Keratinocyte (primary cell): ENCODE results near the gene SNAPC4. TPM values are rescaled to one million over a fixed set of nuclear protein-coding genes. Genes with fewer than 3 reads are reported as not detected.

Experiments used
- DNase-seq: peaks from one replicate; pipeline ENCODE4 v3.0.0-alpha.2; 2011; ENCODE audit warnings: low read depth, missing footprints, low spot score
- FAIRE-seq: peaks from 2 replicates; lab custom pipeline; 2011; peaks lifted over from hg19 to GRCh38; lab: Jason Lieb, UNC
- H2AFZ ChIP-seq: 2 replicates; pipeline ENCODE4 v1.6.0; 2012; ENCODE audit warnings: low read length, control low read depth, inconsistent platforms; ENCODE audit not compliant: control insufficient read depth
- H3K27ac ChIP-seq: 2 replicates; pipeline ENCODE4 v1.5.1; 2011; ENCODE audit warnings: low read length; ENCODE audit not compliant: control insufficient read depth, insufficient read depth
- H3K27me3 ChIP-seq: 3 replicates; pipeline ENCODE4 v1.6.0; 2011; ENCODE audit warnings: low read length; ENCODE audit not compliant: control insufficient read depth, insufficient read depth; ENCODE audit errors: extremely low read depth
- H3K36me3 ChIP-seq, 2 experiments: 2 replicates in 1 of 2; 3 replicates in 1 of 2; pipeline ENCODE4 v1.5.1; 2011; ENCODE audit warnings: low read length in 2 of 2, mild to moderate bottlenecking in 1 of 2; ENCODE audit not compliant: control insufficient read depth in 2 of 2, insufficient read depth in 2 of 2; ENCODE audit errors: extremely low read depth in 1 of 2
- H3K4me1 ChIP-seq: 3 replicates; pipeline ENCODE4 v1.5.1; 2011; ENCODE audit warnings: low read length; ENCODE audit not compliant: control insufficient read depth, insufficient read depth; ENCODE audit errors: extremely low read depth
- H3K4me2 ChIP-seq: 3 replicates; pipeline ENCODE4 v1.6.0; 2011; ENCODE audit warnings: low read depth, low read length; ENCODE audit not compliant: control insufficient read depth, insufficient read depth; ENCODE audit errors: extremely low read depth
- H3K4me3 ChIP-seq, 3 experiments: fragments of 200-600 bp in 1 of 3; sonication (generic) in 1 of 3; 2 replicates in 2 of 3; 3 replicates in 1 of 3; pipeline ENCODE4 v1.5.1; 2011 to 2016; ENCODE audit warnings: low read length in 3 of 3, mild to moderate bottlenecking in 3 of 3, control low read depth in 2 of 3, inconsistent platforms in 1 of 3, low read depth in 1 of 3, mixed read lengths in 1 of 3, mixed run types in 1 of 3, moderate library complexity in 1 of 3; ENCODE audit not compliant: control insufficient read depth in 2 of 3, insufficient read depth in 2 of 3; ENCODE audit errors: extremely low read depth in 1 of 3
- H3K79me2 ChIP-seq: 2 replicates; pipeline ENCODE4 v1.6.0; 2012; ENCODE audit warnings: low read length; ENCODE audit not compliant: control insufficient read depth, insufficient read depth
- H3K9ac ChIP-seq: 3 replicates; pipeline ENCODE4 v1.6.0; 2011; ENCODE audit warnings: low read length; ENCODE audit not compliant: control insufficient read depth, insufficient read depth; ENCODE audit errors: extremely low read depth
- H3K9me1 ChIP-seq: 3 replicates; pipeline ENCODE4 v1.6.0; 2011; ENCODE audit warnings: low read length; ENCODE audit not compliant: control insufficient read depth, insufficient read depth; ENCODE audit errors: extremely low read depth
- H3K9me3 ChIP-seq: 2 replicates; pipeline ENCODE4 v1.5.1; 2012; ENCODE audit warnings: low read depth, low read length; ENCODE audit not compliant: control insufficient read depth
- H4K20me1 ChIP-seq: 3 replicates; pipeline ENCODE4 v1.6.0; 2011; ENCODE audit warnings: low read length; ENCODE audit not compliant: control insufficient read depth, insufficient read depth; ENCODE audit errors: extremely low read depth
- EZH2 ChIP-seq: IDR thresholded peaks from one replicate; pipeline ENCODE4 v1.6.1; 2012; ENCODE audit warnings: inconsistent platforms, mild to moderate bottlenecking, low read length, moderate library complexity
- dilution Hi-C: fragments of 300-500 bp; cut with MboI; formaldehyde crosslinking; loops from one replicate; pipeline ENCODE4 v1.7.0; 2020; ENCODE audit warnings: low sequenced_read_pairs; ENCODE audit not compliant: extremely low pct_ligation_motif_present
- polyA plus RNA-seq, 5 experiments: library from polyadenylated mRNA; depleted of rRNA in 3 of 5; stranded (reverse) in 3 of 5; stranded (forward) in 1 of 5; unstranded in 1 of 5; fragments of >200 nt; gene quantifications; 1 replicate in 1 of 5; 2 replicates in 3 of 5; 3 replicates in 1 of 5; pipeline versions ENCODE4 v1.2.1 to v1.2.3, GENCODE V29; 2011 to 2012; ENCODE audit warnings: missing spikeins in 2 of 5, low read depth in 1 of 5, low replicate concordance in 1 of 5
- TF ChIP-seq, protein P1 (sequence below), 3 experiments: IDR thresholded peaks in 1 of 3; conservative IDR thresholded peaks in 1 of 3; optimal IDR thresholded peaks in 1 of 3; 2 replicates in 2 of 3; 3 replicates in 1 of 3; pipeline versions ENCODE3 to v1.5.1; 2011; ENCODE audit warnings: low read length in 3 of 3, mild to moderate bottlenecking in 3 of 3, moderate library complexity in 2 of 3, control low read depth in 1 of 3, inconsistent platforms in 1 of 3; ENCODE audit not compliant: insufficient read depth in 2 of 3; ENCODE audit errors: extremely low read depth in 1 of 3

The SNAPC4 gene
- polyA plus RNA-seq, 1 donor (not counting 4 experiments of a cell fraction or from before 2014, with no cell fraction given), result 3.6 TPM

DNA sequence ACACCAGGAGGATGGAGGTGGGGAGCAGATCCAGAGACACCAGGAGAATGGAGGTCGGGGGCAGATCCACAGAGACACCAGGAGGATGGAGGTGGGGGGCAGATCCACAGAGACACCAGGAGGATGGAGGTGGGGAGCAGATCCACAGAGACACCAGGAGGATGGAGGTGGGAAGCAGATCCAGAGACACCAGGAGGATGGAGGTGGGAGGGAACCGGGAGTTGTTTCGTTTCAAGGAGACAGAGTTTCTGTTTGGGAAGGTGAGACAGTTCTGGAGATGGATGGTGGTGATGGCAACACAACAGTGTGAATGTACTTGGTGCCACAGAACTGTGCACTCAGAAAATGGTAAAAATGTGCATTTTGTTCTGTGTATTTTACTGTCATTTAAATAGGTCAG is 48.7 kb upstream of the SNAPC4 start:
- no peaks in the 10 kb centered on the region for H4K20me1 ChIP-seq
- no peak overlapping the region for H3K27ac ChIP-seq
- H3K9ac ChIP-seq, result no peak overlapping the region
- H2AFZ ChIP-seq, result no peak overlapping the region
- no peaks in the 10 kb centered on the region for H3K27me3 ChIP-seq
- H3K4me3 ChIP-seq, result no peak overlapping the region
- peaks cover 2% of the 10 kb centered on the region for H3K79me2 ChIP-seq
- DNase-seq (no peak), FAIRE-seq (no peak)
- dilution Hi-C loops, result no loop called here
- H3K36me3 ChIP-seq, result peaks cover 54 to 60% of the 10 kb centered on the region in 2 experiments
- no peak overlapping the region for H3K4me2 ChIP-seq
- TF ChIP-seq, protein P1, sequence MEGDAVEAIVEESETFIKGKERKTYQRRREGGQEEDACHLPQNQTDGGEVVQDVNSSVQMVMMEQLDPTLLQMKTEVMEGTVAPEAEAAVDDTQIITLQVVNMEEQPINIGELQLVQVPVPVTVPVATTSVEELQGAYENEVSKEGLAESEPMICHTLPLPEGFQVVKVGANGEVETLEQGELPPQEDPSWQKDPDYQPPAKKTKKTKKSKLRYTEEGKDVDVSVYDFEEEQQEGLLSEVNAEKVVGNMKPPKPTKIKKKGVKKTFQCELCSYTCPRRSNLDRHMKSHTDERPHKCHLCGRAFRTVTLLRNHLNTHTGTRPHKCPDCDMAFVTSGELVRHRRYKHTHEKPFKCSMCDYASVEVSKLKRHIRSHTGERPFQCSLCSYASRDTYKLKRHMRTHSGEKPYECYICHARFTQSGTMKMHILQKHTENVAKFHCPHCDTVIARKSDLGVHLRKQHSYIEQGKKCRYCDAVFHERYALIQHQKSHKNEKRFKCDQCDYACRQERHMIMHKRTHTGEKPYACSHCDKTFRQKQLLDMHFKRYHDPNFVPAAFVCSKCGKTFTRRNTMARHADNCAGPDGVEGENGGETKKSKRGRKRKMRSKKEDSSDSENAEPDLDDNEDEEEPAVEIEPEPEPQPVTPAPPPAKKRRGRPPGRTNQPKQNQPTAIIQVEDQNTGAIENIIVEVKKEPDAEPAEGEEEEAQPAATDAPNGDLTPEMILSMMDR (optimal IDR thresholded peaks at IDR 0.05 in 1 of 3, IDR thresholded peaks at IDR 0.05 in 1 of 3, conservative IDR thresholded peaks at IDR 0.05 in 1 of 3; ENCODE audit: extremely low read depth in 1 of 3, insufficient read depth in 2 of 3, low read length in 3 of 3), result no peak
- no peak for TF ChIP-seq EZH2
- H3K9me3 ChIP-seq, result no peaks in the 10 kb centered on the region
- no peaks in the 10 kb centered on the region for H3K9me1 ChIP-seq
- no peaks in the 10 kb centered on the region for H3K4me1 ChIP-seq

DNA sequence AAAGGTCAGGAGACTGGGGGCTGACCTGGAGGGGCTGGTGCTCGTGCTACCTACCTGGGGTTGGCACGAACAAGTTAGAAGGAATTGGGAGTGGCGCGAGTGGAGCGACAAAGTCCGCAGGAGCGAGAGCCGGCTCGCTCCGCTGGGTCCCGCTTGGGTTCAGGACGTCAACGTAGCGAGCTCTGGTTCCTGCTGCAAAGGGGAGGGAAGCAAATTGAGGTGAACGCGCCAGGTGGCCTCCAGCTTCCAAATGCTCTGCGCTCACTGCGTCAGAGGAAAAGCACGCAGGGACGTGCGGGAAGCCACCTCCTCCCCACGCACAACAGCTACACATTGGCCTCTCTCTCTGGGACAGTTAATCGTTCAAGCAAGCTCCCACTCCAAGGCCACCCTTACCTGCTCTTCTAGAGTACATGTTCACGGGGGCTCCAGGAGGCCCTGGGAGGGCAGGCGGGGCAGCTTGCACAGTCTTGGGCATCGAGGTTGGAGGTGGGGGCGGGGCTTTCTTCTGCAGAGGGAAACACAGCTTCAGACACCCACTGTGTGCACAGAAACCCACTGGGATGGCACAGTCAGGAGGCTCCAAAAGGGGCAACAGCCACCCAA is 47.3 kb upstream of the SNAPC4 start:
- no peak overlapping the region for H3K4me2 ChIP-seq
- H3K9ac ChIP-seq, result no peak overlapping the region
- dilution Hi-C loops, result no loop called here
- H3K79me2 ChIP-seq, result peaks cover 2% of the 10 kb centered on the region
- no peaks in the 10 kb centered on the region for H3K9me3 ChIP-seq
- H3K9me1 ChIP-seq, result no peaks in the 10 kb centered on the region
- DNase-seq, result no peak
- no peak for TF ChIP-seq EZH2
- TF ChIP-seq, protein P1 (optimal IDR thresholded peaks at IDR 0.05 in 1 of 3, IDR thresholded peaks at IDR 0.05 in 1 of 3, conservative IDR thresholded peaks at IDR 0.05 in 1 of 3; ENCODE audit: extremely low read depth in 1 of 3, insufficient read depth in 2 of 3, low read length in 3 of 3), result no peak
- no peaks in the 10 kb centered on the region for H4K20me1 ChIP-seq
- H3K36me3 ChIP-seq, result peaks cover 63 to 66% of the 10 kb centered on the region in 2 experiments
- no peak overlapping the region for H3K4me3 ChIP-seq
- no peak for FAIRE-seq
- no peak overlapping the region for H3K27ac ChIP-seq
- H2AFZ ChIP-seq, result no peak overlapping the region
- no peaks in the 10 kb centered on the region for H3K27me3 ChIP-seq
- no peaks in the 10 kb centered on the region for H3K4me1 ChIP-seq
